Prostate gland (tissue), 2 donors: ENCODE results near the gene CACNA1H. TPM values are rescaled to one million over a fixed set of nuclear protein-coding genes. Genes with fewer than 3 reads are reported as not detected.

ENCODE experiments used
- DNase-seq: peaks from one replicate; pipeline ENCODE4 v3.0.0-alpha.2; 2019; ENCODE audit warnings: low spot score
- H3K27ac ChIP-seq, 2 donors: fragments of 200-600 bp; sonication (generic); 2 replicates each; pipeline ENCODE4 v1.5.1; 2017 to 2019
- H3K27me3 ChIP-seq: fragments of 200-600 bp; sonication (generic); replicated peaks from 2 replicates; pipeline ENCODE4 v1.5.1; 2019; ENCODE audit not compliant: insufficient read depth
- H3K36me3 ChIP-seq, 2 donors: fragments of 200-600 bp; sonication (generic); 1 replicate in 1 of 2; 2 replicates in 1 of 2; pipeline versions ENCODE4 v1.5.1 to v1.8.1; 2017 to 2019
- H3K4me1 ChIP-seq: fragments of 200-600 bp; sonication (generic); replicated peaks from 2 replicates; pipeline ENCODE4 v1.5.1; 2019
- H3K4me3 ChIP-seq, 2 donors: fragments of 200-600 bp; sonication (generic); 2 replicates each; pipeline ENCODE4 v1.5.1; 2017 to 2019
- H3K9me3 ChIP-seq: fragments of 200-600 bp; sonication (generic); 2 replicates; pipeline ENCODE4 v1.5.1; 2017
- CTCF ChIP-seq, 4 experiments: fragments of 200-600 bp in 2 of 4; fragments of 450-650 bp in 2 of 4; sonication (generic) in 2 of 4; IDR thresholded peaks; 1 replicate in 3 of 4; 2 replicates in 1 of 4; pipeline ENCODE4 v1.5.1; 2016 to 2019; ENCODE audit warnings: antibody characterized with exemption in 4 of 4, mild to moderate bottlenecking in 2 of 4, moderate library complexity in 2 of 4
- POLR2A ChIP-seq: fragments of 450-650 bp; IDR thresholded peaks from one replicate; pipeline ENCODE4 v1.6.1; 2016; ENCODE audit warnings: antibody characterized with exemption, mild to moderate bottlenecking
- POLR2AphosphoS5 ChIP-seq: sonication (generic); formaldehyde crosslinking; IDR thresholded peaks from one replicate; pipeline ENCODE4 v1.6.1; 2017; ENCODE audit warnings: antibody characterized with exemption
- WGBS: methylation state at CpG from one replicate; pipeline ENCODE4 v1.1.5; 2018; 5-methylcytosine and 5-hydroxymethylcytosine counted together
- intact Hi-C: fragments of 100-400 bp; cut with DNase I; formaldehyde crosslinking; loops from one replicate; pipeline ENCODE4 v1.14.2; 2022
- total RNA-seq, 2 donors: library from RNA; depleted of rRNA; stranded (reverse); fragments of >200 nt; gene quantifications; one replicate each; pipeline ENCODE4 v1.1.0, GENCODE V29; 2016

CACNA1H gene
- total RNA-seq, 2 donors from 2014 or later = 32.5 to 111 TPM

GRCh38 chr16:1173788-1174451 is 21.0 kb downstream of the CACNA1H start:
- no peaks in the 10 kb centered on the region for H3K27me3 ChIP-seq
- intact Hi-C loops = no loop called here
- H3K27ac ChIP-seq = peak overlapping the region in 1 of 2 donors; percentile 43
- H3K4me1 ChIP-seq = no peaks in the 10 kb centered on the region
- no peak overlapping the region for H3K4me3 ChIP-seq
- DNase-seq = no peak
- WGBS = 79% methylated on average over 12 of the region's 14 CpGs
- H3K9me3 ChIP-seq = no peaks in the 10 kb centered on the region
- TF ChIP-seq CTCF (IDR thresholded peaks at IDR 0.05) (no peak), POLR2AphosphoS5 (no peak), POLR2A (no peak)
- no peaks in the 10 kb centered on the region for H3K36me3 ChIP-seq

- Histone ChIP-seq H3K9me3 (no peaks in the 10 kb centered on the region), H3K4me1 (no peaks in the 10 kb centered on the region), H3K27ac (peak overlapping the region in 1 of 2 donors; percentile 43), H3K27me3 (no peaks in the 10 kb centered on the region), H3K36me3 (no peaks in the 10 kb centered on the region), H3K4me3 (no peak overlapping the region)
- WGBS = 68% methylated on average over 36 of the region's 38 CpGs
- intact Hi-C loops = no loop called here
- no peak for DNase-seq
- TF ChIP-seq POLR2A (no peak), CTCF (IDR thresholded peaks at IDR 0.05) (no peak), POLR2AphosphoS5 (no peak)
Measured at GRCh38 chr16:1174477-1175357, 21.8 kb downstream of the CACNA1H start.

GRCh38 chr16:1175566-1176279 is 22.8 kb downstream of the CACNA1H start:
- TF ChIP-seq POLR2A = no peak
- TF ChIP-seq CTCF (IDR thresholded peaks at IDR 0.05) = no peak
- TF ChIP-seq POLR2AphosphoS5 = no peak
- H3K27ac ChIP-seq = no peak overlapping the region
- H3K4me1 ChIP-seq = no peaks in the 10 kb centered on the region
- intact Hi-C loops = no loop called here
- DNase-seq = no peak
- H3K36me3 ChIP-seq = no peaks in the 10 kb centered on the region
- no peaks in the 10 kb centered on the region for H3K9me3 ChIP-seq
- H3K27me3 ChIP-seq = no peaks in the 10 kb centered on the region
- H3K4me3 ChIP-seq = no peak overlapping the region
- WGBS = 85% methylated on average over 29 of the region's 29 CpGs

DNA sequence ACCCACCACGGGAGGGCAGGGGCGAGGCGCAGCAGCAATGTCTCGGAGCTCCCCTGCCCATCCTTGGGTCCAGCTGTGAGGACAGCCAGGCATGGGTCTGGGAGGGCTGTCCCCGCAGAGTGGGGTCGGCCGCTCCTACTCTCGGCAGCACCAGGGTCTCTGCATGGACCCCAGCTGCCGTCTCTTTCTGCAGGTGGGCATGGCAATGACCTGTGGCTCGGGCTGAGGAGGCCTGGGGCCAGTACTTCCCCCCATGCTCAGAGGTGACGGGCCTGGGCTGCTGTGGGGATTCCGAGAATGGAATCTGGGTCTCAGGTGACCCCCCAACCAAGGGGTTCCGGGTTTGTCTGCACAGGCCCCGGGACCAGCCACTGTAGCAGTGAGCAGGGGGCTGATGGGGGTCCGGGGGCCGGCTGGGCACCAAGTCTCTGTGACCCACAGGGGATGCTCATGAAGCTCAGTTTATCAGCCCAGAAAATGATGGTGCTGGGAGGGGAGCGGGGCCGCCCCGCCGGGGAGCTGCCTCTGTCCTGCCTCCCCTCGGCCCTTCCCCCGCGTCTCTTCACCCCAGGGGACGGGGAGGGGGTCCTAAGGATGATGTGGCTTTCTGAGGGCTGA is 23.5 kb downstream of the CACNA1H start:
- Histone ChIP-seq H3K4me1 (no peaks in the 10 kb centered on the region), H3K27ac (no peak overlapping the region), H3K27me3 (no peaks in the 10 kb centered on the region), H3K4me3 (no peak overlapping the region), H3K36me3 (no peaks in the 10 kb centered on the region), H3K9me3 (no peaks in the 10 kb centered on the region)
- TF ChIP-seq POLR2A (no peak), POLR2AphosphoS5 (no peak), CTCF (IDR thresholded peaks at IDR 0.05) (no peak)
- WGBS = 84% methylated on average over 23 of the region's 24 CpGs
- DNase-seq = no peak
- intact Hi-C loops = no loop called here
